GM12878 (cell line): ENCODE results near the gene PRKCE. TPM values are rescaled to one million over a fixed set of nuclear protein-coding genes. Genes with fewer than 3 reads are reported as not detected.

Experiments used
- ATAC-seq: fragments of 200-7000 bp; cut with Tn5 transposase; 3 replicates; pipeline ENCODE4 v1.9.1; 2020; ENCODE audit warnings: mild to moderate bottlenecking, moderate library complexity
- BruUV-seq: library from RNA; stranded (reverse); fragments of 400-500 nt; replicated peaks from 2 replicates; lab custom pipeline; 2021; lab: Mats Ljungman, UMichigan
- CTCF ChIA-PET: fragments of 300-600 bp; sonication (Branson Sonifier 250); formaldehyde crosslinking; extraction: SDS; loops from one replicate; lab custom pipeline; 2021; ENCODE audit warnings: inconsistent platforms; lab: Yijun Ruan, JAX
- POLR2A ChIA-PET: fragments of 350-600 bp; formaldehyde crosslinking; extraction: SDS; loops from one replicate; lab custom pipeline; 2021; ENCODE audit warnings: inconsistent platforms; lab: Charles Lee
- RAD21 ChIA-PET: fragments of 300-600 bp; sonication (Branson Sonifier 250); formaldehyde crosslinking; loops from one replicate; lab custom pipeline; 2023; ENCODE audit warnings: antibody characterized with exemption; ENCODE audit not compliant: unreplicated experiment; lab: Charles Lee
- SMC1A ChIA-PET: fragments of 300-600 bp; sonication (Branson Sonifier 250); formaldehyde crosslinking; loops from one replicate; lab custom pipeline; 2023; ENCODE audit not compliant: unreplicated experiment, uncharacterized antibody; lab: Charles Lee
- DNase-seq: peaks from one replicate; pipeline ENCODE4 v3.0.0-alpha.2; 2011; ENCODE audit warnings: low read depth, low spot score
- FAIRE-seq: peaks from 3 replicates; lab custom pipeline; 2011; peaks lifted over from hg19 to GRCh38; lab: Jason Lieb, UNC
- H2AFZ ChIP-seq: 2 replicates; pipeline ENCODE4 v1.6.0; 2011; ENCODE audit warnings: low read depth, low read length, control low read depth; ENCODE audit not compliant: control insufficient read depth
- H3K27ac ChIP-seq: 2 replicates; pipeline ENCODE4 v1.5.1; 2011; ENCODE audit warnings: control low read depth; ENCODE audit not compliant: control insufficient read depth, insufficient read depth
- H3K27me3 ChIP-seq, 2 experiments: replicated peaks in 1 of 2; 2 replicates each; pipeline versions ENCODE4 v1.6.0 to v1.6.1; 2011; ENCODE audit warnings: low read length in 1 of 2; ENCODE audit not compliant: control insufficient read depth in 2 of 2, insufficient read depth in 2 of 2
- H3K36me3 ChIP-seq, 2 experiments: 2 replicates each; pipeline ENCODE4 v1.5.1; 2011; ENCODE audit warnings: low read length in 1 of 2; ENCODE audit not compliant: control insufficient read depth in 2 of 2, insufficient read depth in 2 of 2
- H3K4me1 ChIP-seq: 2 replicates; pipeline ENCODE4 v1.6.1; 2011; ENCODE audit warnings: mild to moderate bottlenecking, low read length, moderate library complexity, mixed read lengths; ENCODE audit not compliant: control insufficient read depth, insufficient read depth
- H3K4me2 ChIP-seq: 2 replicates; pipeline ENCODE4 v1.6.0; 2011; ENCODE audit warnings: control low read depth; ENCODE audit not compliant: control insufficient read depth, insufficient read depth
- H3K4me3 ChIP-seq: fragments of 200-600 bp; sonication (generic); 2 replicates; pipeline ENCODE4 v1.5.1; 2016
- H3K79me2 ChIP-seq: 2 replicates; pipeline ENCODE4 v1.6.0; 2011; ENCODE audit warnings: low read length; ENCODE audit not compliant: control insufficient read depth, insufficient read depth
- H3K9ac ChIP-seq: 2 replicates; pipeline ENCODE4 v1.8.0; 2011; ENCODE audit warnings: low read length, control low read depth, mixed read lengths; ENCODE audit not compliant: control insufficient read depth, insufficient read depth
- H3K9me3 ChIP-seq: replicated peaks from 3 replicates; pipeline ENCODE4 v1.5.1; 2011; ENCODE audit warnings: mild to moderate bottlenecking, low read length; ENCODE audit not compliant: control insufficient read depth, insufficient read depth
- H4K20me1 ChIP-seq: 2 replicates; pipeline ENCODE4 v1.6.0; 2011; ENCODE audit not compliant: control insufficient read depth, insufficient read depth
- BMI1 ChIP-seq: fragments of 450-650 bp; IDR thresholded peaks from 2 replicates; pipeline ENCODE4 v1.6.1; 2016; ENCODE audit warnings: mild to moderate bottlenecking, moderate library complexity, borderline replicate concordance
- SMAD1 ChIP-seq: fragments of 450-650 bp; IDR thresholded peaks from 2 replicates; pipeline ENCODE4 v1.6.1; 2018; ENCODE audit warnings: mild to moderate bottlenecking, low read depth; ENCODE audit not compliant: partially characterized antibody
- SMAD5 ChIP-seq: IDR thresholded peaks from 2 replicates; pipeline ENCODE4 v1.6.1; 2016; ENCODE audit warnings: antibody characterized with exemption, low read depth
- SMARCA5 ChIP-seq: fragments of 450-650 bp; IDR thresholded peaks from 2 replicates; pipeline ENCODE4 v1.6.1; 2017; ENCODE audit warnings: mild to moderate bottlenecking
- TAF1 ChIP-seq: IDR thresholded peaks from 2 replicates; pipeline ENCODE4 v1.6.1; 2011; ENCODE audit warnings: mild to moderate bottlenecking, low read depth, low read length, borderline replicate concordance
- ZNF274 ChIP-seq: IDR thresholded peaks from one replicate; pipeline ENCODE4 v1.8.0; 2011; ENCODE audit not compliant: insufficient read length, insufficient read depth
- WGBS: methylation state at CpG from one replicate; pipeline ENCODE4 v1.1.6; 2016; ENCODE audit warnings: low lambda C conversion rate; ENCODE audit not compliant: insufficient replicate concordance, insufficient coverage; ENCODE audit errors: missing lambda C conversion rate; 5-methylcytosine and 5-hydroxymethylcytosine counted together
- in situ Hi-C: fragments of 300-500 bp; cut with MboI; formaldehyde crosslinking; loops from 9 replicates; pipeline ENCODE4 v1.14.3; 2018; ENCODE audit warnings: mixed read lengths
- intact Hi-C: fragments of 100-400 bp; cut with micrococcal nuclease; formaldehyde crosslinking; loops from one replicate; pipeline ENCODE4 v1.14.2; 2022; ENCODE audit not compliant: unreplicated experiment
- polyA plus RNA-seq, 11 experiments: library from polyadenylated mRNA; depleted of rRNA in 4 of 11; unstranded in 6 of 11; stranded (reverse) in 5 of 11; fragments of >200 nt; fragmentation: Nextera tagmentation in 4 of 11; fragmentation: Illumina TruSeq in 1 of 11; extraction: Ambion mirVana in 4 of 11; extraction: Trizol in 1 of 11; gene quantifications; 1 replicate in 1 of 11; 2 replicates in 10 of 11; pipeline versions ENCODE4 v1.2.1 to v1.2.3, GENCODE V29; 2011 to 2016; ENCODE audit warnings: inconsistent platforms in 2 of 11, missing spikeins in 2 of 11, low read depth in 1 of 11
- total RNA-seq, 4 experiments: library from RNA; depleted of rRNA in 3 of 4; stranded (reverse); fragments of >200 nt in 3 of 4; fragmentation: Illumina TruSeq in 1 of 4; extraction: Trizol in 1 of 4; gene quantifications; 2 replicates each; pipeline versions ENCODE4 v1.2.1 to v1.2.3, GENCODE V29; 2013 to 2021
- TF ChIP-seq, protein P1 (sequence below): IDR thresholded peaks from 2 replicates; pipeline ENCODE4 v1.6.1; 2011; ENCODE audit warnings: mild to moderate bottlenecking, low read depth, low read length, moderate library complexity; ENCODE audit not compliant: insufficient replicate concordance

PRKCE gene
- total and polyA plus RNA-seq, 10 of the 15 experiments (the other 5 are each of a cell fraction or from before 2014, with no cell fraction given), result 2.6 to 28.2 (median 11.3) TPM

- DNase-seq (no peak), ATAC-seq (no peak), FAIRE-seq (no peak)
- Histone ChIP-seq H3K79me2 (no peaks in the 10 kb centered on the region), H4K20me1 (no peaks in the 10 kb centered on the region), H3K9ac (no peak overlapping the region), H3K9me3 (no peaks in the 10 kb centered on the region), H3K27ac (no peak overlapping the region), H3K4me1 (no peaks in the 10 kb centered on the region), H3K4me3 (no peak overlapping the region), H2AFZ (no peak overlapping the region), H3K27me3 (no peaks in the 10 kb centered on the region), H3K4me2 (no peak overlapping the region), H3K36me3 (no peaks in the 10 kb centered on the region)
- TF ChIP-seq, protein P1, sequence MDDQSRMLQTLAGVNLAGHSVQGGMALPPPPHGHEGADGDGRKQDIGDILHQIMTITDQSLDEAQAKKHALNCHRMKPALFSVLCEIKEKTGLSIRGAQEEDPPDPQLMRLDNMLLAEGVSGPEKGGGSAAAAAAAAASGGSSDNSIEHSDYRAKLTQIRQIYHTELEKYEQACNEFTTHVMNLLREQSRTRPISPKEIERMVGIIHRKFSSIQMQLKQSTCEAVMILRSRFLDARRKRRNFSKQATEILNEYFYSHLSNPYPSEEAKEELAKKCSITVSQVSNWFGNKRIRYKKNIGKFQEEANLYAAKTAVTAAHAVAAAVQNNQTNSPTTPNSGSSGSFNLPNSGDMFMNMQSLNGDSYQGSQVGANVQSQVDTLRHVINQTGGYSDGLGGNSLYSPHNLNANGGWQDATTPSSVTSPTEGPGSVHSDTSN, result no peak
- TF ChIP-seq ZNF274, result no peak
- TF ChIP-seq SMAD1, result no peak
- TF ChIP-seq SMAD5, result no peak
- TF ChIP-seq SMARCA5, result no peak
- no peak for TF ChIP-seq TAF1
- TF ChIP-seq BMI1, result no peak
- ChIA-PET RAD21 (no interaction called here), SMC1A (interaction anchor here (1.0 kb wide), 1 partner anchor 138 kb away, joined by 6 read pairs; no protein-coding TSS in a partner anchor), POLR2A (interaction anchor here (1.0 kb wide), 1 partner anchor 12 kb away, joined by 4 read pairs; no protein-coding TSS in a partner anchor), CTCF (no interaction called here)
- in situ Hi-C loops, result loop anchor here (25.0 kb wide), 1 partner anchor 954 kb away; no protein-coding TSS in a partner anchor
- no TSS peak for BruUV-seq
- intact Hi-C loops, result no loop called here
- WGBS, result 60% methylated on average over 6 of the region's 6 CpGs
Measured at GRCh38 chr2:45941531-45942236, 290.2 kb downstream of the PRKCE start.
